Ovary (tissue), 9 donors: Measurements from ENCODE around the gene PKD1L1. TPM values are rescaled to one million over a fixed set of nuclear protein-coding genes. Genes with fewer than 3 reads are reported as not detected.

Experiments
- DNase-seq, 5 donors: peaks; one replicate each; pipeline ENCODE4 v3.0.0-alpha.2; 2019 to 2020
- H3K27ac ChIP-seq, 2 donors: fragments of 200-600 bp; one replicate each; pipeline versions ENCODE4 v1.5.1 to v1.8.0; 2019 to 2022
- H3K27me3 ChIP-seq: fragments of 200-600 bp; one replicate; pipeline ENCODE4 v1.8.0; 2022
- H3K36me3 ChIP-seq: fragments of 200-600 bp; sonication (generic); one replicate; pipeline ENCODE4 v1.5.1; 2019
- H3K4me1 ChIP-seq: one replicate; pipeline ENCODE4 v1.8.1; 2013; ENCODE audit warnings: mild to moderate bottlenecking, moderate library complexity; ENCODE audit not compliant: insufficient read depth
- H3K4me3 ChIP-seq: fragments of 200-600 bp; sonication (generic); one replicate; pipeline ENCODE4 v1.5.1; 2017
- H3K9me3 ChIP-seq, 2 donors: fragments of 200-600 bp in 1 of 2; sonication (generic) in 1 of 2; one replicate each; pipeline versions ENCODE4 v1.5.1 to v1.8.1; 2013 to 2019; ENCODE audit warnings: mild to moderate bottlenecking in 1 of 2, moderate library complexity in 1 of 2
- EP300 ChIP-seq: sonication (generic); formaldehyde crosslinking; IDR thresholded peaks from one replicate; pipeline ENCODE4 v1.6.1; 2017; ENCODE audit warnings: antibody characterized with exemption
- POLR2A ChIP-seq: fragments of 450-650 bp; IDR thresholded peaks from one replicate; pipeline ENCODE4 v1.6.1; 2017; ENCODE audit warnings: antibody characterized with exemption, mild to moderate bottlenecking, moderate library complexity
- WGBS, 3 donors: extraction: QIAGEN DNeasy Blood & Tissue Kit in 1 of 3; methylation state at CpG; one replicate each; pipeline versions ENCODE4 v1.1.5 to v1.1.7; 2013 to 2017; 5-methylcytosine and 5-hydroxymethylcytosine counted together
- intact Hi-C, 4 donors: fragments of 100-400 bp; cut with DNase I; formaldehyde crosslinking; loops; one replicate each; pipeline versions ENCODE4 v1.11.0 to v1.15.1; 2022 to 2023
- polyA plus RNA-seq, 2 donors: library from polyadenylated mRNA; stranded (reverse); fragments of 200-250 nt in 1 of 2; fragments of 350-450 nt in 1 of 2; fragmentation: Illumina TruSeq in 1 of 2; extraction: RNeasy Lipid Tissue Mini Kit (QIAGEN cat#74804) in 1 of 2; gene quantifications; one replicate each; pipeline ENCODE4 v1.2.3, GENCODE V29; 2013 to 2014
- total RNA-seq, 7 donors: library from RNA; depleted of rRNA in 2 of 7; stranded (reverse); fragments of >200 nt in 2 of 7; fragmentation: NEBNext Ultra II Directional in 3 of 7; extraction: Animal tissue kit (Norgen Biotek cat#: 25700) in 3 of 7; gene quantifications; one replicate each; pipeline versions ENCODE4 v1.1.0 to v1.2.4, GENCODE V29; 2016 to 2023
- TF ChIP-seq, protein P1 (sequence below), 3 donors: fragments of 450-650 bp in 2 of 3; fragments of 200-600 bp in 1 of 3; IDR thresholded peaks; one replicate each; pipeline versions ENCODE4 v1.5.1 to v1.8.0; 2016 to 2022; ENCODE audit warnings: antibody characterized with exemption in 3 of 3, mild to moderate bottlenecking in 1 of 3
- donor health status: DM: no; HTN: no; CAD: no; lungs with moderate emphysema.
- donor health status: DM: no; HTN: no; CAD: no.
- donor health status: Bipolar disorder and iron deficiency.
- donor health status: DM: yes; HTN: yes; CAD: no.
- donor health status: DM: no; HTN: no; CAD: no.
- donor health status: DM: yes; HTN: yes; CAD: no.

The PKD1L1 gene
- total and polyA plus RNA-seq, 9 donors = 0.11 to 0.48 (median 0.22) TPM

DNA sequence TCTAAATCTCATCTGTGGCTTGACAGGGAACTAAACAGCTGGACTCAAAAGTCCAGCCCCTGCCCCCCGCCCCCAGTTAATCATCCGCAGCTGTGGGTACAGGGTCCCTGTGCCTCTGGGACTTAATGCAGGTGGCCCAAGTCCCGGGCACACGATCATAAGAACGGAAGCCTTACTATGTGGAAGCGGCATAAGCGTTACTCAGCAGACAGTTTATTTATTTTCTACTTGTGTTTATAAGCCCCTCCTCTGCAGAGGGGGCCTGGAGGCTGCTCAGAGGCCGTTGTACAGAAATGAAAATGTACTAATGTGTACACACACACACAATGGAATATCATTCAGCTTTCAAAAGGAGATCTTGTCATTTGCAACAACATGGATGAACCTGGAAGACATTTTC, 208.4 kb downstream of the PKD1L1 start:
- DNase-seq = no peak
- Histone ChIP-seq H3K4me1 (no peaks in the 10 kb centered on the region), H3K4me3 (no peak overlapping the region), H3K27ac (no peak overlapping the region), H3K36me3 (no peaks in the 10 kb centered on the region), H3K27me3 (no peaks in the 10 kb centered on the region), H3K9me3 (no peaks in the 10 kb centered on the region)
- TF ChIP-seq POLR2A (no peak), EP300 (no peak)
- TF ChIP-seq, protein P1, sequence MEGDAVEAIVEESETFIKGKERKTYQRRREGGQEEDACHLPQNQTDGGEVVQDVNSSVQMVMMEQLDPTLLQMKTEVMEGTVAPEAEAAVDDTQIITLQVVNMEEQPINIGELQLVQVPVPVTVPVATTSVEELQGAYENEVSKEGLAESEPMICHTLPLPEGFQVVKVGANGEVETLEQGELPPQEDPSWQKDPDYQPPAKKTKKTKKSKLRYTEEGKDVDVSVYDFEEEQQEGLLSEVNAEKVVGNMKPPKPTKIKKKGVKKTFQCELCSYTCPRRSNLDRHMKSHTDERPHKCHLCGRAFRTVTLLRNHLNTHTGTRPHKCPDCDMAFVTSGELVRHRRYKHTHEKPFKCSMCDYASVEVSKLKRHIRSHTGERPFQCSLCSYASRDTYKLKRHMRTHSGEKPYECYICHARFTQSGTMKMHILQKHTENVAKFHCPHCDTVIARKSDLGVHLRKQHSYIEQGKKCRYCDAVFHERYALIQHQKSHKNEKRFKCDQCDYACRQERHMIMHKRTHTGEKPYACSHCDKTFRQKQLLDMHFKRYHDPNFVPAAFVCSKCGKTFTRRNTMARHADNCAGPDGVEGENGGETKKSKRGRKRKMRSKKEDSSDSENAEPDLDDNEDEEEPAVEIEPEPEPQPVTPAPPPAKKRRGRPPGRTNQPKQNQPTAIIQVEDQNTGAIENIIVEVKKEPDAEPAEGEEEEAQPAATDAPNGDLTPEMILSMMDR (IDR thresholded peaks at IDR 0.05) = no peak
- 77 to 89% (median 80%) methylated on average over 8 of the region's 8 CpGs for WGBS, 3 donors
- intact Hi-C loops = loop anchor here in 1 of 4 donors (5.0 kb wide), 1 partner anchor 653 kb away; no protein-coding TSS in a partner anchor

DNA sequence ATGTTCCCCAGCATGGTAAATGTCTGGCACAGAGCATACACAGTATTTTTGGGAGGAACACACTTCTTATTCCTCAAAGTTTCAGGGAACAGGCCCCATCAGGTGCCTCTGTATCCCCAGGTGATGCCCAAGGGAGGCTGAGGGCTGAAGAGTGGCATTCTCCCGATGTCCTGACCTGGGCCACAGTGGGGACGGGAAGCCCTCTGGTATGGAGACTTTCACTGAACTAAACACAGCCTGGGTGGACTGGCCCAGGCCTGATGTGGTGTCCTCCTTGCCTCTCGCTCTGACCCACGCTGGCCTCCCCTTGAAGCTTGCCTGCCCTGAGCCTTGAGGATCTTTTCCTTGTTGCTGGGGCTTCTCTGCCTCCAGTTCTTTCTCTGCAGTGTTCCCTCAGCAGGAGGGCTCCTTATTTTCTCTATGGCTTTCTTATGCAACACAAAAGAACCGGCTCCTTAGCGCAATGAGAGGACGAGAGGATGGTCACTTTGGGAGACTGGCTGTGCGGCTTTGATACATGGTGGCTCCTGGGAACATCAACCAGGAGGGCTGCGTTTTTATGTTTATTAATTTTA, 208.9 kb downstream of the PKD1L1 start:
- intact Hi-C loops = loop anchor here in 1 of 4 donors (5.0 kb wide), 1 partner anchor 652 kb away; no protein-coding TSS in a partner anchor
- 91 to 95% (median 91%) methylated on average over 9 of the region's 9 CpGs for WGBS, 3 donors
- Histone ChIP-seq H3K27me3 (no peaks in the 10 kb centered on the region), H3K4me3 (no peak overlapping the region), H3K27ac (no peak overlapping the region), H3K36me3 (no peaks in the 10 kb centered on the region), H3K9me3 (no peaks in the 10 kb centered on the region), H3K4me1 (no peaks in the 10 kb centered on the region)
- DNase-seq = no peak
- TF ChIP-seq, protein P1 (IDR thresholded peaks at IDR 0.05) = no peak
- no peak for TF ChIP-seq EP300
- no peak for TF ChIP-seq POLR2A

DNA sequence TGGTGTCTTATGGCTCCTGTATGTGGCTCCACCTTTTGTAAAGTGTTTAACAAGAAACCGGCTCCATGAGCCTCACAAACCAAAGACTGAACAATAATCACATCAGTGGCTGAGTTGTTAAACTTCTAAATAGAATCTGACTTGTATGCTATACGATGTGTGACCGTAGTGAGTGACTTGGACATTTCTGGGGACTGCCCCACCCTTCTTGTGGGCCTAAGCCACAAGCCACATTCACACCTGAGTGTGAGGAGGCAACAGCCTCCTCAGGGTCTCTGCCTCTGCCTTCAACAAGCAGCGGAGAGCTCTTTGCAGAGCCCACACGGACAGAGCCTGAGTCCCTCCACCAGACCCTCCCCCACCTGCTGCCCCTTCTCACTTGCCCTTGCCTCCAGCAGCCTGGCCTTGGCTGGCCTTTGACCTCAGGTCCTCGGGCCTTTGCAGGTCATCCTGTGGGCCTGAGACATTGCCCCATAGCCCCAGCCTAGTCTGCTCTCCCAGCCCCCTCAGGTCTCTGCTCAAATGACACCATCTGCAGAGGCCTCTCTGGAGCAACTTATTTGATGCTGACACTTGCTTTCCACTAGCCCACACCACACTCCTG, 209.6 kb downstream of the PKD1L1 start:
- intact Hi-C loops = loop anchor here in 1 of 4 donors (5.0 kb wide), 1 partner anchor 651 kb away; no protein-coding TSS in a partner anchor
- H3K4me3 ChIP-seq = no peak overlapping the region
- WGBS, 3 donors = 75 to 85% (median 84%) methylated on average over 6 of the region's 6 CpGs
- TF ChIP-seq EP300 = no peak
- no peak for TF ChIP-seq POLR2A
- TF ChIP-seq, protein P1 (IDR thresholded peaks at IDR 0.05) = no peak
- DNase-seq = no peak
- no peaks in the 10 kb centered on the region for H3K4me1 ChIP-seq
- H3K36me3 ChIP-seq = no peaks in the 10 kb centered on the region
- H3K27ac ChIP-seq = no peak overlapping the region
- H3K9me3 ChIP-seq = no peaks in the 10 kb centered on the region
- no peaks in the 10 kb centered on the region for H3K27me3 ChIP-seq

DNA sequence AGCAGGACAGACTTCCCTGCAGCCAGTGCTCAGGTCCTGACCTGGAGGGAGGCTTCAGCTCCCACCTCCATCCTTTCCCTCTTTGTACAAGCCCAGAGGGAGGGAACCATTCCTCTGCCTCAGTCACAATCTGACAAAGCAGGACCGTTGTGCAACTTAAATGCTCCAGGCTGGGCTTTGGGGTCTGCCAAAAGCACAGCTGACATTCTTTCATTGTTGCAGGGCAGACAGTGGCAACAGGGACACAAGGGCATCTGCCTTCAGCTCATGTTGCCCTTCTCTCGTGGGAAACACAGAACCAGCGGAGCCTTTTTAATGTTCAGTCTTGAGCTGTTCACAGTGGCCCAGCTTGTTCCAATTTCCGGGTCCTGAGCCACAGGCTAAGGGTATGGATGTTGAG, 210.7 kb downstream of the PKD1L1 start:
- WGBS, 3 donors = 74 to 90% (median 86%) methylated on average over 4 of the region's 4 CpGs
- Histone ChIP-seq H3K9me3 (no peaks in the 10 kb centered on the region), H3K27ac (no peak overlapping the region), H3K4me1 (no peaks in the 10 kb centered on the region), H3K4me3 (no peak overlapping the region), H3K27me3 (no peaks in the 10 kb centered on the region), H3K36me3 (no peaks in the 10 kb centered on the region)
- TF ChIP-seq POLR2A (no peak), EP300 (no peak)
- TF ChIP-seq, protein P1 (IDR thresholded peaks at IDR 0.05) = no peak
- intact Hi-C loops = loop anchor here in 1 of 4 donors (5.0 kb wide), 1 partner anchor 650 kb away; no protein-coding TSS in a partner anchor
- no peak for DNase-seq
